GM19468 (cell line): ENCODE results near the gene ZBTB7B.
A peak's percentile ranks its signal among the peaks of the same experiment; 100 is the strongest.
"Not testable (repeated sequence)": the region's sequence is repeated elsewhere in the genome, so short reads cannot be mapped to it uniquely, and the experiment has no call there.

Experiments
- ATAC-seq: cut with Tn5 transposase; IDR thresholded peaks from one replicate; pipeline ENCODE4 v1.9.1; 2021; ENCODE audit warnings: mild to moderate bottlenecking, moderate library complexity, moderate number of reproducible peaks; ENCODE audit not compliant: unreplicated experiment; ENCODE audit errors: extremely low read depth

The ZBTB7B gene

GRCh38 chr1:154967331-154967950 is 35.2 kb upstream of the ZBTB7B start:
- no peak for ATAC-seq

- ATAC-seq = no peak
These were observed 33.9 kb upstream of the ZBTB7B start for GRCh38 chr1:154968731-154969130.

GRCh38 chr1:154969246-154969645 is 33.4 kb upstream of the ZBTB7B start:
- ATAC-seq = no peak

GRCh38 chr1:154969860-154970452 is 32.6 kb upstream of the ZBTB7B start:
- no peak for ATAC-seq

- no peak for ATAC-seq
These were observed 31.8 kb upstream of the ZBTB7B start, which contains the start of gene SHC1 for GRCh38 chr1:154970631-154971340. TSS of gene SHC1 (minus strand) at chr1:154970747. CDS start at chr1:154970526, 221 bp downstream.

GRCh38 chr1:154971341-154971998 is 31.1 kb upstream of the ZBTB7B start:
- ATAC-seq = no peak

- no peak for ATAC-seq
These were observed 30.4 kb upstream of the ZBTB7B start for GRCh38 chr1:154972213-154972516.

GRCh38 chr1:154972517-154973343 is 29.9 kb upstream of the ZBTB7B start:
- no peak for ATAC-seq

- no peak for ATAC-seq
These were observed 29.1 kb upstream of the ZBTB7B start for GRCh38 chr1:154973344-154974101.

GRCh38 chr1:154974102-154974807 is 28.3 kb upstream of the ZBTB7B start, which contains the start of gene CKS1B:
TSS of gene CKS1B (plus strand) at chr1:154974681. CDS start at chr1:154974746, 65 bp downstream.
- peak; percentile 81 for ATAC-seq

GRCh38 chr1:154974808-154975408 is 27.7 kb upstream of the ZBTB7B start:
- peak; percentile 31 for ATAC-seq

- ATAC-seq = no peak
These were observed 27.1 kb upstream of the ZBTB7B start for GRCh38 chr1:154975409-154976059.

GRCh38 chr1:154977762-154978161 is 24.8 kb upstream of the ZBTB7B start:
- ATAC-seq = not testable (repeated sequence)

GRCh38 chr1:154978360-154978759 is 24.2 kb upstream of the ZBTB7B start:
- no peak for ATAC-seq

GRCh38 chr1:154982341-154982740 is 20.3 kb upstream of the ZBTB7B start:
- no peak for ATAC-seq

GRCh38 chr1:154982897-154983648 is 19.5 kb upstream of the ZBTB7B start, which contains the start of gene FLAD1:
TSS of gene FLAD1 (plus strand) at chr1:154983344. CDS start at chr1:154983695, 351 bp downstream.
- peak; percentile 91 for ATAC-seq
